NCI-H1694 treated with DMSO at 0.1 percent for 48 hours (cell line): ENCODE data around the gene RTP1.
"Not testable (repeated sequence)": the region's sequence is repeated elsewhere in the genome, so short reads cannot be mapped to it uniquely, and the experiment has no call there.

Source experiments
- DNase-seq: peaks from one replicate; lab custom pipeline; 2025; lab: John Stamatoyannopoulos, UW

Gene RTP1, protein sequence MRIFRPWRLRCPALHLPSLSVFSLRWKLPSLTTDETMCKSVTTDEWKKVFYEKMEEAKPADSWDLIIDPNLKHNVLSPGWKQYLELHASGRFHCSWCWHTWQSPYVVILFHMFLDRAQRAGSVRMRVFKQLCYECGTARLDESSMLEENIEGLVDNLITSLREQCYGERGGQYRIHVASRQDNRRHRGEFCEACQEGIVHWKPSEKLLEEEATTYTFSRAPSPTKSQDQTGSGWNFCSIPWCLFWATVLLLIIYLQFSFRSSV

DNA sequence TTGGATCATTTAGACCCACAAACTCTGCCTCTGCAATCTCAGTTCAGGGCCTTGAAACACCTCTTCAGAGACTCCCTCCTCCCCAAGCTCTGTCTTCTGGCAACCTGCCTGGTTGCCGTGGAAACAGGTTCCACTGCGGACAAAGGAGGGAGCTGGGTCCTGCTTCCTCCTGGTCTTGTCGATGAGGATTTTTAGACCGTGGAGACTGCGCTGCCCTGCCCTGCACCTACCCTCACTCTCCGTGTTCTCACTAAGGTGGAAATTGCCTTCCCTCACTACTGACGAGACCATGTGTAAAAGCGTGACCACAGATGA is at the start of gene RTP1:
RTP1 (plus strand) TSS at position 152 of the 315 bp plus-strand sequence; CDS start at position 182, 30 bp downstream.
- DNase-seq: no peak

DNA sequence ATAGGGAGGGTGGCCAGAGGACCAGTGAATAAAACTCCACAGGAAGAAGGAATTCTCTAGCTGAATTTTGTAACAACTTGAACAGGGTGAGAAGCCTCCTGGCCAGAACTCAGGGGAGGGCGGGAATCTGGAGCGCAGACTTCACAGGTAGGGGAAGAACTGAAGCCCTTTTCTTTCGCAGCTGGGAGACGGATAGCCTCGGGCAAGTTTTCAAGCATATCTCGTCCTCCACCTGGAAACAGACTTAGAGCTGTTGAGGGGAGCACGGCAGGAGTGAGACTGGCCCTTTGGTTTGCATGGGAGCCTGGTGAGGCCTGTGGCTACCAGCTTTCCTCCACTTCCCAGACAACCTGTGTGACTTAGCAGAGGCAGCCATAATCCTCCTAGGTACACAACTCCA is 47.1 kb upstream of the RTP1 start:
- no peak for DNase-seq

- no peak for DNase-seq
Measured at GRCh38 chr3:187150599-187150998, 46.7 kb upstream of the RTP1 start.

- DNase-seq: no peak
Measured at GRCh38 chr3:187161556-187161955, 35.7 kb upstream of the RTP1 start.

GRCh38 chr3:187162265-187162953 is 34.9 kb upstream of the RTP1 start:
- no peak for DNase-seq

DNA sequence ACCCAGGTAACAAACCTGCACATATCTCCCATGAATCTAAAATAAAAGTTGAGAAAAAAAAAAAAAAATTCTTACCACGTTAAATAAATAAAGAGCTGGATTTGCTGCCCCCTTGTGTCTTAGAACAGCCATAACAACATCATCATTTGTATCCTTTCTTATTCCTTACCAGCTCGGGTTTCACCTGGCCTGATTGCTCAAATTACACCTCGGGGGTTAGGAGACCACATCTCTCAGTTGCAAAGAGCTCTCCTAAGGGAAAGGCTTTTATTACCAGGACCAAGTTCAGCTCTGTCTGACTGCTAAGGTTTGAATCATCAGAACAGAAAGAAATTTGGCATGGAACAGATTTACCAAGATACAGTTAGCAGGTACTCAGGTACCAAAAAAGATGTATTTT is 32.1 kb upstream of the RTP1 start:
- peak; percentile 61 for DNase-seq

- DNase-seq: no peak
Measured at GRCh38 chr3:187166750-187167149, 30.5 kb upstream of the RTP1 start.

- no peak for DNase-seq
Measured at GRCh38 chr3:187167777-187168176, 29.5 kb upstream of the RTP1 start.

DNA sequence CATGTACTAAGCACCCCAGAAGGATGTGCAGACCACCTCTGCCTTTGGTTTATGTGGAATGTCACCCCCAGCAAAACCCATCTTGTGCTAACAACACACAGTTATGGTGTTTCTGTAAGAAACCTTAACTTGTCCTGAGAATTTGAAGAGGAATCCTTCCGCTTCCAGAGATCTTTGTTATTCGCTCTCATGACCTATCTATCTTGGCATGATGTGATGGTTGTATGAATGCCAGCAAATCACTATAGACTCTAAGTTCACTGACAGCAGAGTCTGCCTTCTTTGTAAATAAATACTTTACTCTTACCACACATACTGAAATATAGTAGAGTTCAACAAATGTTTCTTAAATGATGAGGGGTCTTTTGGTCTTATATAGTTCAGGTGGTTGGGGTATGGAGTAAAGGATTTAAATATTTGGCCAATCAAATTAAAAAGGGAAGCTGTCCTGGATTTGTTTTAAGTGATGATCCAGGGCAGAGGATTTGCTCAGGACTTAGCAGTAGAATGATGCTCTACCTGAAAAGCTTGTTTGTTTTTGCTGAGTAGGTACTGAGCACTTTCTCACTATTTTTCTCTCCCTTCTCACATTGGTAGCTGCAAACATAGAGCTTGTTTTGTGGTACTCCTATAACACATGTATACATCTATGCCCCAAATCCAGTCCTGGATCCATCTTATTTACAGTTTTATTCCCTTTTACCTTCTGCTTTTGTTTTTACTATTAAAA is 27.9 kb upstream of the RTP1 start:
- DNase-seq: no peak

DNA sequence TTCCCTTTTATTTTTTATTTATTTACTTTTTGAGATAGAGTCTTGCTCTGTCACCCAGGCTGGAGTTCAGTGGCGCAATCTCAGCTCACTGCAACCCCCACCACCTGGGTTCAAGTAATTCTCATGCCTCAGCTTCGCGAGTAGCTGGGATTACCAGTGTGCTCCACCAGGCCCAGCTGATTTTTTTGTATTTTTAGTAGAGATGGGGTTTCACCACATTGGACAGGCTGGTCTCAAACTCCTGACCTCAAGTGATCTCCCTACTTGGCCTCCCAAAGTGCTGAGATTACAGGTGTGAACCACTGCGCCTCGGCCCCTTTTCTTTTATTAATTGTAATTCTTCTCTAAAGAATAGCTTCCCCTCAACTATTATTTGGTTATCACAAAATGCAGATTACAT is 26.4 kb upstream of the RTP1 start:
- not testable (repeated sequence) for DNase-seq

GRCh38 chr3:187172929-187173328 is 24.4 kb upstream of the RTP1 start:
- DNase-seq: no peak

GRCh38 chr3:187181454-187182170 is 15.7 kb upstream of the RTP1 start:
- no peak for DNase-seq

DNA sequence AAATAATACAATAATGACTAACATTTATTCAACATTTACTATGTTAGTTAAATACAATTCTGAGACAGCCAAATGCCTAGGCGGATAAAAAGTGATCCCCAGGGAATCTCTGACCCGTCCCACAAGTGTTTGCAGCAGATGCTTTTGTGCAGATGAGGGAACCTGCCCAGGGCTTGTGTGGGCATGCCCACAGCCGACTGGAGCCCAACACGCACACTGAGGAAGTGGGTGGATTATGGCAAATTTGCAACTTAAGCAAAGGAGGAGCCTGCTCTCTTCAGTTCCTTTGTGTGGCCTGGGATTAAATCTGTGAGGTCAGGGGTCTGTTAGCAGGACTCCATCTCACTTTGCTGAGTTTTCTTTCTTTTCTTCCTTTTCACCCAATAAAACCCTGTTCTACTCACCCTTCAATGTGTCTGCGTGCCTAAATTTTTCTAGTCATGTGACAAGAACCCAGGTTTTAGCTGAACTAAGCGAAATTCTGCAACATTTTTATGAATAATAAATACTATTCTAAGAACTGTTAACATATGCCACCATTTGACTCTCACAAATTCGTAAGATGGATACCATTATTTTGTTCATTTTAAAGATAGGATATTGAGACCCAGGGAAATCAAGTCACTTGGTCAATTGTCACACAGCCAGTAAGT is 13.9 kb upstream of the RTP1 start:
- no peak for DNase-seq

DNA sequence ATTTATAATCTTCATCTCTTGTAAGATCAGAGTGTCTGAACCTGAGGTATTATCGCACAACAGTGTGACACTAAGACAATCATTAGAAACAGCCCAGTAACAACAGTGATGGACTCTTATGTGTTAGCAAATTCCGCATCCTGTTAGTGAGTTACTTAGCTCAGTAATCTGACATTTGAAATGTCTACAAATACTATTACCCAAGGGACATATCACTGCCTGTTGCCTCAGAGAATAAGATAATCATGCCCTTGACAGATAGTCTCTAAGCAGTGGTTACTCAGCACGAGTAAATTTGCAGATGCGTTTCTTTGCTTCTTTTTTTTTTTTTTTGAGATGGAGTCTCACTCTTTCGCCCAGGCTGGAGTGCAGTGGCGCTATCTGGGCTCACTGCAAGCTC is 13.4 kb upstream of the RTP1 start:
- DNase-seq: no peak

DNA sequence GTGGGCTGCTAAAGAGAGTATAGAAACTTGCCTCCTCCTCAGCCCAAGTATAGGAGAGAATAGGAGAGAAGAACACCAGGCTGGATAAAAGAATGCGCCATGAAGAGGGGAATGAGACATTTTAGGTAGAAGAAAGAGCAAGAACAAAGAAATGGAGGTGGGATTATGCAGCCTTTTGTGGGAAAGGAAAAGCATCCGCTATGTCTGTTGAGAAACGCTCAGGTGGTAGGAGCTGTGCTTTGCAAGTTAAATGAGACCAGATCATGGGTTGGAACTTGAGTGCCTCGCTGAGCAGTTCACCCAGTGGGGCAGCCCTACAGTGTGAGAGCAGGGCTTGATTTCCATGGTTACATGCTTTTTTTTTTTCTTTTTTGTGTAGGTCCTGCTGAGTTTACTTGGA is 11.5 kb upstream of the RTP1 start:
- DNase-seq: no peak

DNA sequence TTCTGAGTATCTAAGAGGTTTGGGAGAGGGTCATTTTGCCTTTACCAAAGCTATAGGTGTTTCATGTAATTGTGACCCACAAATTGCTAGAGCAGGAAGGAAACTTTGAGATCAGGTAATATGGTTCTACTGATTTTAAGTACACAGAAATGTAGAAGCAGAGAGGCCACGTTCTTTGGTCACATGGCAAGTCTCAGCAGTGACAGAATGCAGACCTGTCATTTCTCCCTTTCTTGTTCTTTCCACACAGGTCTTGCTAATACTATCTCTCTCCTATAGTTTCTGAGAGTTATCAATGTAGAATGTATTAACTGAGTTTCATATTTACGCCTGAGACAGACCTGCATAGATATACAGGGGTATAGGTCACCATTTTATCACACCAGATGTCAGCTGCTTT is 10.9 kb upstream of the RTP1 start:
- DNase-seq: no peak

DNA sequence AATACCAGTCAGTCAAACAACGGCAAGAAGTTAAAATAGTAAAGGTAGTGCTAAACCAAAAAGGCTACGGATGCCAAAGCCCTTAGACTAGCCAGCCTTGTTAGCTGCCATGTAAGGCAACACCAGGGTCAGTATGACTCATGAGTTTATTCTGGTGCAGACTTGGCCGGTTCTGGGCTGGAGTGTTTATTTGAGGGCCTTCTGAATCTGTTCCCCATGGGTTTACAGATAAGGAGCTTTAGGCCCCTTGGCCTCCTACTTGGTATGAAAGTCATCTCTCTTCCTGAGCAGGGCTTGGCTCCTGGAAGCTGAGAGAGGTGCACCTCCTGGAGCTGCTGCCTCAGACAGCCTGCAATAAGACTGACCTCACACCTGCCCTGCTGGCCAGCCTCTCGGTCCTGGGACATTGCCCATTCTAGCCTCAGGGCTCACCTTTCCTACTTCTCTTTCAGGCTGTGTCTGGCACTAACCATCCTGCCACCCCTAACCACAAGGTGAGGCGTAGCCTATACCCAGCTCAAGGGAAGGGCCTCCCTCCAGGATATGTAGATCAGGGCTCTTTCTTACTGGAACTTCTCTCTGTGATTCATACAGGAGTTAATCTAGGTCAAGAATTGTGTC is 10.4 kb upstream of the RTP1 start:
- no peak for DNase-seq

- no peak for DNase-seq
Measured at GRCh38 chr3:187188931-187189330, 8.4 kb upstream of the RTP1 start.

DNA sequence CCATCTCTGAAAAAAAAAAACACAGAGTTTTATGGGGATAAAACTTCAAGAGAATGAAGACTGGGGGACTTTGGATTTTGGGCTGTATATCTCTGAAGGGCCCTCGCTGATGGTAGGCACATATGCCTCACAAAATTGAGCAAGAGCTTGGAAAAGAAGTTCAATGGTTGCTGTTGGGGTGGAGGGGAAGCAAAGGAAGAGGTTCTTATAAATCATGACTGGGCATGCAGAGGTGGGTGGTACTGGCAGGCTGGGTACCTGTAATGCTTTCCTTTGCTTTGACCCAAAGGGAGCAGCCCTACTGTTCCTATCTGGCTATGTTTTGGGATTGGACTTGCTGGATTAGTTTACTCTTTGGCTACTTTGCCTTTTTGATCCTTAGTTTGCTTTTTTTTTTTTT is 6.0 kb upstream of the RTP1 start:
- DNase-seq: no peak

GRCh38 chr3:187193181-187193580 is 4.1 kb upstream of the RTP1 start:
- DNase-seq: no peak

DNA sequence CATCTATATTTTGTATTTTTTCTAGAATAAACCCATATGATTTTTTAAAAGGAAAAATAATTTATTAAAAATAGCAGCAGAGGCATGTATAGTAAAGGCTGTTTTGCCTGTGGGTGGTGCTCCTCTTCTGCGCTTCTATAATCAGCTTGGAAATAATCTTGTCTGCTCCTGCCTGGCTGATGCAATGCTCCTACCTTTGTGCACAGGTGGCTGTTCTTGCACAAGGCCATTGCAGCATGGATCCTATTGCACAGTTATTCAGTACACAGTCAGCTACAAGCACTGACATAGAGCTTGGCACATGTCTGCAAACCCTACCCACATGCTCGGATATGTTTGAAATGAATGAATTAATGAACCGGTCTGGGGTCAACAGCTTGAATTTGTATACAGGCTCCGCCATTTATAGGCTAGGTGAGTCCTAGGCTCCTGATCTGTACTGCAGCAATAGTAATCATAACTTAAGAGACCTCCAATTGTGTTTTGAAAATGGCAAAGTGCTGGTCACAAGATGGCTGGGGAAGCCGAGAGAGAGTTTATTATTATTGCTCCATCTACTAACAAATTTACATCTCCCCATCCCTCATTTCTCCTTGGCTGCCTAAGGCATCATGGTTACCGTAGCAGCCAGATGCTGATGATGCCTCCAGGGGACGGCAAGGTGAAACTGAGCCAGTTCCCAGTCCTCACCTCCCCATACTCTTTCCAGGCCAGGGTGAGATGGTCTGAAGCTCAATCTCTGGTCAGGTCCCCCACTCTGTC is 532 bp upstream of the RTP1 start:
- DNase-seq: no peak
